ENCODE measurements around the gene RAP1A.

The RAP1A gene

GRCh38 chr1:111720274-111720976, 100.8 kb downstream of the RAP1A start:
- Histone ChIP-seq H3K4me3 (ENCODE audit: low read depth, low read length) (no peak overlapping the region), H3K36me3 (ENCODE audit: control insufficient read depth, insufficient read depth, low read length) (no peaks in the 10 kb centered on the region), H3K9ac (ENCODE audit: low read length) (no peak overlapping the region), H3K27me3 (ENCODE audit: control insufficient read depth, insufficient read depth, low read length) (no peaks in the 10 kb centered on the region), H3K9me3 (ENCODE audit: control insufficient read depth, insufficient read depth, low read depth, low read length) (no peaks in the 10 kb centered on the region), H3K4me1 (ENCODE audit: control insufficient read depth, insufficient read depth, low read length) (peaks cover 37% of the 10 kb centered on the region), H3K27ac (ENCODE audit: low read depth, low read length) (no peak overlapping the region)

DNA sequence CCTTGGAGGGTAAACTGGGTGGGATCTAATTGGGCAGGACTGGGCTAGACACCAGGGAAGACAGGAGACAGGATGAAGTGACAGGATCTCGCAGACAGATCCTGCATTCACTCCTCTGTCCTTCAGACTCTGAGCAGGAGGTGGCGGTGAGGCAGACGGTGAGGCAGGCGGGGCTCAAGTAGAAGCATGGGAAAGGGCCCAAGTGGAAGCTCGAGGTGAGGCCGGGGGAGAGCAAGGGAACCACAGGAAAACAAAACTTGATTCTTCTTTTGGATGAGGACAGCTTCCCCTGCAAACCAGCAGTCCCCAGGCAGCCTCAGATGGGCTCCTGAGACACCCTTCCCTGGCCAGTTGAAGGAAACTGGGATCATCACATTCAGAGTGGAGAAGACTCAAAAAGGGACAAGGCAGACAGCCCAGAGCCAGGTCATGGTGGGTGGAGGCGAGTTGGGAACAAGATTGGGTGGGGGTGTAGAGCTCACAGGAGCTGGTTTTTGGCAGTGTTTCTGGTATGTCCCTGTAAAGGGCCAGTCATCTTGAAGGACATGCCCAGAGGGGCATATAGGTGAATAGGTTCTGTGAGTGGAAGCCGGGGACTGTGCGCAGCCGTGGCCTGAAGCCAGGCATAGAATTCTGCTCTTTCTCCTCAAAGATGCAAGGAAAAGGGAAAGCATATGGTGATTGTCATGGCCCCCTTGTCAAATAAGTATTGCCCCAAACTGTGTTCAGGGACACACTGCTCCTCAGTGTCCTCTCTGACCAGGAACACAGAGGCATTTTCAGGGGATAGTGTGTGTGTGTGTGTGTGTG, 101.6 kb downstream of the RAP1A start:
- H3K4me3 ChIP-seq (ENCODE audit: low read depth, low read length) = no peak overlapping the region
- no peaks in the 10 kb centered on the region for H3K27me3 ChIP-seq (ENCODE audit: control insufficient read depth, insufficient read depth, low read length)
- H3K9me3 ChIP-seq (ENCODE audit: control insufficient read depth, insufficient read depth, low read depth, low read length) = no peaks in the 10 kb centered on the region
- H3K4me1 ChIP-seq (ENCODE audit: control insufficient read depth, insufficient read depth, low read length) = peaks cover 37% of the 10 kb centered on the region
- no peak overlapping the region for H3K27ac ChIP-seq (ENCODE audit: low read depth, low read length)
- no peaks in the 10 kb centered on the region for H3K36me3 ChIP-seq (ENCODE audit: control insufficient read depth, insufficient read depth, low read length)
- H3K9ac ChIP-seq (ENCODE audit: low read length) = no peak overlapping the region

GRCh38 chr1:111723091-111723806, 103.7 kb downstream of the RAP1A start:
- Histone ChIP-seq H3K9me3 (ENCODE audit: control insufficient read depth, insufficient read depth, low read depth, low read length) (no peaks in the 10 kb centered on the region), H3K4me1 (ENCODE audit: control insufficient read depth, insufficient read depth, low read length) (peaks cover 36% of the 10 kb centered on the region), H3K36me3 (ENCODE audit: control insufficient read depth, insufficient read depth, low read length) (peaks cover 5% of the 10 kb centered on the region; the same call in 1 of the 2 replicates)

GRCh38 chr1:111723871-111724270, 104.3 kb downstream of the RAP1A start:
- Histone ChIP-seq H3K4me3 (ENCODE audit: low read depth, low read length) (no peak overlapping the region), H3K4me1 (ENCODE audit: control insufficient read depth, insufficient read depth, low read length) (peaks cover 36% of the 10 kb centered on the region), H3K9ac (ENCODE audit: low read length) (no peak overlapping the region), H3K9me3 (ENCODE audit: control insufficient read depth, insufficient read depth, low read depth, low read length) (no peaks in the 10 kb centered on the region), H3K27ac (ENCODE audit: low read depth, low read length) (no peak overlapping the region), H3K36me3 (ENCODE audit: control insufficient read depth, insufficient read depth, low read length) (peaks cover 5% of the 10 kb centered on the region; the same call in 1 of the 2 replicates), H3K27me3 (ENCODE audit: control insufficient read depth, insufficient read depth, low read length) (no peaks in the 10 kb centered on the region)

More at GRCh38 chr1:111723091-111723806, 103.7 kb downstream of the RAP1A start:
- no peak overlapping the region for H3K9ac ChIP-seq (ENCODE audit: low read length)
- H3K4me3 ChIP-seq (ENCODE audit: low read depth, low read length) = no peak overlapping the region
- no peaks in the 10 kb centered on the region for H3K27me3 ChIP-seq (ENCODE audit: control insufficient read depth, insufficient read depth, low read length)
- H3K27ac ChIP-seq (ENCODE audit: low read depth, low read length) = no peak overlapping the region

GRCh38 chr1:111725192-111725591, 105.6 kb downstream of the RAP1A start:
- no peaks in the 10 kb centered on the region for H3K27me3 ChIP-seq (ENCODE audit: control insufficient read depth, insufficient read depth, low read length)
- no peaks in the 10 kb centered on the region for H3K9me3 ChIP-seq (ENCODE audit: control insufficient read depth, insufficient read depth, low read depth, low read length)
- peaks cover 5% of the 10 kb centered on the region; the same call in 1 of the 2 replicates for H3K36me3 ChIP-seq (ENCODE audit: control insufficient read depth, insufficient read depth, low read length)
- H3K4me1 ChIP-seq (ENCODE audit: control insufficient read depth, insufficient read depth, low read length) = peaks cover 35% of the 10 kb centered on the region
- no peak overlapping the region for H3K4me3 ChIP-seq (ENCODE audit: low read depth, low read length)
- no peak overlapping the region for H3K9ac ChIP-seq (ENCODE audit: low read length)
- no peak overlapping the region for H3K27ac ChIP-seq (ENCODE audit: low read depth, low read length)

DNA sequence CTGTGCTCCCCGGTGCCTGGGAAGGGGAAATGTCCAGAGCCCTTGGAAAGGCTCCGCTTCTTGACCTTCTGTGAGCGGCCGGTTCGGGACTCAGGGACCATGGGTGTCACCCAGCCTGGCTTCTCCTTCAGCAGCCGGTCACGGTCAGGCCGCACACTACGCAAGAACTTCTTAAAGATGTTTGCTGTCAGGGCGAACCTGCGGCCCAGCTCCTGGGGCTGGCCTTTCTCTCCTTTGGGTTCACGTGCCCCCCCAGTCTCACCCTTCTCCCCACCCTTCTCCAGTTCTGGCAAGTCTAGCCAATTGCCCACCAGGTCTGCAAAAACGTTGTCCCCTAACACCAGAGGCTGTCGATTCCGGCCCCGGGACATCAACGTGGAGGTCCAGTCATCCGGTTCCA, 107.5 kb downstream of the RAP1A start:
- Histone ChIP-seq H3K27me3 (ENCODE audit: control insufficient read depth, insufficient read depth, low read length) (no peaks in the 10 kb centered on the region), H3K27ac (ENCODE audit: low read depth, low read length) (no peak overlapping the region), H3K9me3 (ENCODE audit: control insufficient read depth, insufficient read depth, low read depth, low read length) (no peaks in the 10 kb centered on the region), H3K4me1 (ENCODE audit: control insufficient read depth, insufficient read depth, low read length) (peaks cover 22% of the 10 kb centered on the region), H3K4me3 (ENCODE audit: low read depth, low read length) (no peak overlapping the region), H3K9ac (ENCODE audit: low read length) (no peak overlapping the region), H3K36me3 (ENCODE audit: control insufficient read depth, insufficient read depth, low read length) (peaks cover 5% of the 10 kb centered on the region; the same call in 1 of the 2 replicates)

DNA sequence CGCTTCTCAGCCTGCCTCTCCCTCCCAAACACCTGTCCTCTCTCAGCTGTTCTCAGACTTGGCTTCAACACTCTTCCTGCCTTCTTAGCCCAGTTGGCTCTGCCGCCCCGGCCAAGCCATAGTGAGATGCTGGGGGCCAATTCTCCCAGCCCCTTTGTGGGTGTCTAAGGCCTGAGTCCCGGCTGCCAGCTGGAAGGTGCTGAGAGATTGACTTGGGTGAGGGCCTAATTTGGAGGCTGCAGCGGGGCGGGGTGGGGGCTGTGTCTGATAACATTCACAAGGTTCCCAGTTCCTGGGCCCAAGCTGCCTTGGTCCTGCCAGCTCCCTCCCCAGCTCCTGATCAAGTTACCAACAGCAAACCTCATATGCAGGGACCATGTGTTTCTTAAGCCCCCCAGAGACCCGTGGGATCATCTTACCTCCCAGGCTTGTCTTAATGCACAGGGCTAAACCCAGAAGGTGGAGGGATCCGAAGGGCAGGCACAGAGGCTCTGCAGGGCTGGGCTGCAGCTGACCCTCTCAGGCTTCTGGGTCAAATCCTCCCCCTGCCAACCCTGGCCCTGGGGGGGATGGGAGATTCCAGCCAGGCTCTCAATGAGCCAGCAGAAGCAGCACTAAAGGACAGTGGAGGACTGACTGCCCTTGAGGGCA, 109.8 kb downstream of the RAP1A start:
- peaks cover 31% of the 10 kb centered on the region for H3K4me1 ChIP-seq (ENCODE audit: control insufficient read depth, insufficient read depth, low read length)
- no peaks in the 10 kb centered on the region for H3K27me3 ChIP-seq (ENCODE audit: control insufficient read depth, insufficient read depth, low read length)
- no peak overlapping the region for H3K27ac ChIP-seq (ENCODE audit: low read depth, low read length)
- H3K4me3 ChIP-seq (ENCODE audit: low read depth, low read length) = no peak overlapping the region
- H3K9me3 ChIP-seq (ENCODE audit: control insufficient read depth, insufficient read depth, low read depth, low read length) = no peaks in the 10 kb centered on the region
- peaks cover 5% of the 10 kb centered on the region; the same call in 1 of the 2 replicates for H3K36me3 ChIP-seq (ENCODE audit: control insufficient read depth, insufficient read depth, low read length)
- H3K9ac ChIP-seq (ENCODE audit: low read length) = no peak overlapping the region

DNA sequence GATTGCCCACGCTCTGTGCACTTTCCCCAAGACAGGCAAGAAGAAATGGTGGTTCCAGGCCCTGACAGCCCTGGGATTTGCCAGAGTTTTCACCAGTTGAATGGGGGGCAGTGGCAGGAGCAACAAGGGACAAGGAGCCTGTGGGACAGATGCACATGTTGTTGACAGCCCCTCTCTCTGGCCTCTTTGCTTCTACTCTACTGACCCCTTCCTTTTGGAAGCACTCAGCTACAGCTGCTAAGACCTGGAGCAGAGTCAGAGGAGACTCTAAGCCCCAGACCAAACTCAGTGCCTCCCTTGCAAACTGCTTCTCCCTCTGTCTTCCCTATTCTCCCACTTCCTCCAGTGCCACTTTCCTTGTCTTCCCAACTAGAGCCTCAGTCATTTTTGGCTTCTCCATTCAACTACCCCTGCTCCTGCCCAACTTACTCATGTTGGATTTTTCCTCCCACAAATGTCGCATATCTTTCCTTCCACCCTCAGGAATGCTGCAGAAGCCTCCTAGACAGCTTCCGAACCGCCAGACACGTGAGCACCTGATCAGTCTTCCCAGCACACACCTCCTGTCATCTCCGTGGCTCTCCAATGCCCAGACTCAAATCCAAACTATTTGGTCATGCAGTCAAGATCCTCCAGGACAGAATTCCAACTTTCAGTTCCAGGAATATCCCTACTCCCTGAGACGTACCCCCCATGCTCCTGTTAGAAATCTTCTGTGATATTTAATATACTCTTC, 110.5 kb downstream of the RAP1A start:
- no peaks in the 10 kb centered on the region for H3K27me3 ChIP-seq (ENCODE audit: control insufficient read depth, insufficient read depth, low read length)
- no peak overlapping the region for H3K27ac ChIP-seq (ENCODE audit: low read depth, low read length)
- H3K9me3 ChIP-seq (ENCODE audit: control insufficient read depth, insufficient read depth, low read depth, low read length) = no peaks in the 10 kb centered on the region
- no peak overlapping the region for H3K9ac ChIP-seq (ENCODE audit: low read length)
- H3K36me3 ChIP-seq (ENCODE audit: control insufficient read depth, insufficient read depth, low read length) = peaks cover 6% of the 10 kb centered on the region; the same call in 1 of the 2 replicates
- H3K4me1 ChIP-seq (ENCODE audit: control insufficient read depth, insufficient read depth, low read length) = peaks cover 27% of the 10 kb centered on the region
- H3K4me3 ChIP-seq (ENCODE audit: low read depth, low read length) = no peak overlapping the region

DNA sequence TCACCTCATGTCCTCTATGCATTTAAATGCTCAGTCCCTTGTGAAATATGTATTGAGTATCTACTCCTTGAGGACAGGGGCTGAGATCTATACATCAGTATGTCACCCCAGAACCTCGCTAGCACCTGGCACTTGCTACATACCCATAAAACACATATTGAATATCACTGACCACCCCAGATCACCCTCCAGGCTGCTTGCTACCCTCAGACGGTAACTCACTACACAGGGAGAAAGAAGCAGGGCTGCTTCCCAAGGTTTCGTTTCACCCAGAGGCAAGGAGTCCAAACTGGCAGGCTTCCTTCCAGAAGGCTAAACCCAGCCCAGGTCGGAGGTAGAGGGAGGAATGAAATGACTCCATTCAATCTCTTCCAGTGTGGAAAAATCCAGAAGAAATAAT, 111.1 kb downstream of the RAP1A start:
- Histone ChIP-seq H3K27me3 (ENCODE audit: control insufficient read depth, insufficient read depth, low read length) (no peaks in the 10 kb centered on the region), H3K27ac (ENCODE audit: low read depth, low read length) (no peak overlapping the region), H3K9me3 (ENCODE audit: control insufficient read depth, insufficient read depth, low read depth, low read length) (no peaks in the 10 kb centered on the region), H3K4me1 (ENCODE audit: control insufficient read depth, insufficient read depth, low read length) (peaks cover 26% of the 10 kb centered on the region), H3K36me3 (ENCODE audit: control insufficient read depth, insufficient read depth, low read length) (peaks cover 8% of the 10 kb centered on the region; the same call in 1 of the 2 replicates), H3K4me3 (ENCODE audit: low read depth, low read length) (no peak overlapping the region), H3K9ac (ENCODE audit: low read length) (no peak overlapping the region)

DNA sequence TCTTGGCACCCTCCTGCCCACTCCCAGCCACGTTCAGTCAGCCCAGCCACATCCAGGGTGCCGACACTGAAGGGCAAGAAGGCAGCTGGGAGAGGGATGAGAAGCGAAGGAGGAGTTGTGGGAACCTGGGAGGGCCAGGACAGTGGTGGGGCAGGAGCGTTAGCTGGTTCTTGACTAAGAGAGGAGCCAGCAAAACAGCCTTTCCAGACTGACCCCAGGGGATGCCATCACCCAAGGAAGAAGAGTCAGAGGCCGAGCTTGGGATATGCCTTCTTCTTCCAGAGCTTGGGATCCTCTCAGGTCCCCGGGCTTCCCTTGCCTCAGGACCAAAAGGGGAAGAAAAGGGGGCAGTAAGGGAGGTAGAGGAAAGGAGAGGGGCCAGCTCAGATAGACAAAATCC, 112.4 kb downstream of the RAP1A start:
- no peak overlapping the region for H3K4me3 ChIP-seq (ENCODE audit: low read depth, low read length)
- peaks cover 38% of the 10 kb centered on the region for H3K4me1 ChIP-seq (ENCODE audit: control insufficient read depth, insufficient read depth, low read length)
- no peaks in the 10 kb centered on the region for H3K9me3 ChIP-seq (ENCODE audit: control insufficient read depth, insufficient read depth, low read depth, low read length)
- no peak overlapping the region for H3K27ac ChIP-seq (ENCODE audit: low read depth, low read length)
- H3K36me3 ChIP-seq (ENCODE audit: control insufficient read depth, insufficient read depth, low read length) = peaks cover 8% of the 10 kb centered on the region; the same call in 1 of the 2 replicates
- no peak overlapping the region for H3K9ac ChIP-seq (ENCODE audit: low read length)
- no peaks in the 10 kb centered on the region; the same call in 1 of the 2 replicates for H3K27me3 ChIP-seq (ENCODE audit: control insufficient read depth, insufficient read depth, low read length)
